GM12878 (cell line): Measurements from ENCODE around the gene DUOXA1. TPM values are rescaled to one million over a fixed set of nuclear protein-coding genes. Genes with fewer than 3 reads are reported as not detected.

ENCODE experiments used
- ATAC-seq: fragments of 200-7000 bp; cut with Tn5 transposase; 3 replicates; pipeline ENCODE4 v1.9.1; 2020; ENCODE audit warnings: mild to moderate bottlenecking, moderate library complexity
- BruUV-seq: library from RNA; stranded (reverse); fragments of 400-500 nt; replicated peaks from 2 replicates; lab custom pipeline; 2021; lab: Mats Ljungman, UMichigan
- CTCF ChIA-PET: fragments of 300-600 bp; sonication (Branson Sonifier 250); formaldehyde crosslinking; extraction: SDS; loops from one replicate; lab custom pipeline; 2021; ENCODE audit warnings: inconsistent platforms; lab: Yijun Ruan, JAX
- POLR2A ChIA-PET: fragments of 350-600 bp; formaldehyde crosslinking; extraction: SDS; loops from one replicate; lab custom pipeline; 2021; ENCODE audit warnings: inconsistent platforms; lab: Charles Lee
- RAD21 ChIA-PET: fragments of 300-600 bp; sonication (Branson Sonifier 250); formaldehyde crosslinking; loops from one replicate; lab custom pipeline; 2023; ENCODE audit warnings: antibody characterized with exemption; ENCODE audit not compliant: unreplicated experiment; lab: Charles Lee
- SMC1A ChIA-PET: fragments of 300-600 bp; sonication (Branson Sonifier 250); formaldehyde crosslinking; loops from one replicate; lab custom pipeline; 2023; ENCODE audit not compliant: unreplicated experiment, uncharacterized antibody; lab: Charles Lee
- DNase-seq: peaks from one replicate; pipeline ENCODE4 v3.0.0-alpha.2; 2011; ENCODE audit warnings: low read depth, low spot score
- FAIRE-seq: peaks from 3 replicates; lab custom pipeline; 2011; peaks lifted over from hg19 to GRCh38; lab: Jason Lieb, UNC
- H2AFZ ChIP-seq: 2 replicates; pipeline ENCODE4 v1.6.0; 2011; ENCODE audit warnings: low read depth, low read length, control low read depth; ENCODE audit not compliant: control insufficient read depth
- H3K27ac ChIP-seq: 2 replicates; pipeline ENCODE4 v1.5.1; 2011; ENCODE audit warnings: control low read depth; ENCODE audit not compliant: control insufficient read depth, insufficient read depth
- H3K27me3 ChIP-seq, 2 experiments: replicated peaks in 1 of 2; 2 replicates each; pipeline versions ENCODE4 v1.6.0 to v1.6.1; 2011; ENCODE audit warnings: low read length in 1 of 2; ENCODE audit not compliant: control insufficient read depth in 2 of 2, insufficient read depth in 2 of 2
- H3K36me3 ChIP-seq, 2 experiments: 2 replicates each; pipeline ENCODE4 v1.5.1; 2011; ENCODE audit warnings: low read length in 1 of 2; ENCODE audit not compliant: control insufficient read depth in 2 of 2, insufficient read depth in 2 of 2
- H3K4me1 ChIP-seq: 2 replicates; pipeline ENCODE4 v1.6.1; 2011; ENCODE audit warnings: mild to moderate bottlenecking, low read length, moderate library complexity, mixed read lengths; ENCODE audit not compliant: control insufficient read depth, insufficient read depth
- H3K4me2 ChIP-seq: 2 replicates; pipeline ENCODE4 v1.6.0; 2011; ENCODE audit warnings: control low read depth; ENCODE audit not compliant: control insufficient read depth, insufficient read depth
- H3K4me3 ChIP-seq: fragments of 200-600 bp; sonication (generic); 2 replicates; pipeline ENCODE4 v1.5.1; 2016
- H3K79me2 ChIP-seq: 2 replicates; pipeline ENCODE4 v1.6.0; 2011; ENCODE audit warnings: low read length; ENCODE audit not compliant: control insufficient read depth, insufficient read depth
- H3K9ac ChIP-seq: 2 replicates; pipeline ENCODE4 v1.8.0; 2011; ENCODE audit warnings: low read length, control low read depth, mixed read lengths; ENCODE audit not compliant: control insufficient read depth, insufficient read depth
- H3K9me3 ChIP-seq: replicated peaks from 3 replicates; pipeline ENCODE4 v1.5.1; 2011; ENCODE audit warnings: mild to moderate bottlenecking, low read length; ENCODE audit not compliant: control insufficient read depth, insufficient read depth
- H4K20me1 ChIP-seq: 2 replicates; pipeline ENCODE4 v1.6.0; 2011; ENCODE audit not compliant: control insufficient read depth, insufficient read depth
- CBX3 ChIP-seq: fragments of 200-600 bp; sonication (generic); IDR thresholded peaks from 2 replicates; pipeline ENCODE4 v1.6.1; 2016; ENCODE audit warnings: low read depth, borderline replicate concordance
- CREM ChIP-seq: IDR thresholded peaks from 2 replicates; pipeline ENCODE4 v1.6.1; 2014; ENCODE audit warnings: antibody characterized with exemption, low read depth
- JUND ChIP-seq: IDR thresholded peaks from 2 replicates; pipeline ENCODE4 v1.6.1; 2012; ENCODE audit warnings: low read depth, mild to moderate bottlenecking, low read length, improper control_type of control experiment, moderate library complexity
- POLR2A ChIP-seq: IDR thresholded peaks from 2 replicates; pipeline ENCODE4 v1.6.1; 2011; ENCODE audit warnings: low read depth, mild to moderate bottlenecking, low read length
- RELA ChIP-seq: fragments of 450-650 bp; IDR thresholded peaks from 2 replicates; pipeline ENCODE4 v1.8.0; 2014; ENCODE audit warnings: borderline replicate concordance; ENCODE audit not compliant: partially characterized antibody
- SIX5 ChIP-seq: IDR thresholded peaks from 2 replicates; pipeline ENCODE4 v1.6.1; 2011; ENCODE audit warnings: mild to moderate bottlenecking, low read depth, low read length, moderate library complexity; ENCODE audit not compliant: severe bottlenecking
- STAT1 ChIP-seq: fragments of 450-650 bp; conservative IDR thresholded peaks from 2 replicates; pipeline ENCODE4 v1.6.1; 2014; ENCODE audit warnings: antibody characterized with exemption, mild to moderate bottlenecking
- ZBTB4 ChIP-seq: fragments of 450-650 bp; formaldehyde crosslinking; IDR thresholded peaks from 2 replicates; pipeline ENCODE4 v1.4.0; 2022; ENCODE audit warnings: mild to moderate bottlenecking, moderate library complexity
- WGBS: methylation state at CpG from one replicate; pipeline ENCODE4 v1.1.6; 2016; ENCODE audit warnings: low lambda C conversion rate; ENCODE audit not compliant: insufficient replicate concordance, insufficient coverage; ENCODE audit errors: missing lambda C conversion rate; 5-methylcytosine and 5-hydroxymethylcytosine counted together
- in situ Hi-C: fragments of 300-500 bp; cut with MboI; formaldehyde crosslinking; loops from 9 replicates; pipeline ENCODE4 v1.14.3; 2018; ENCODE audit warnings: mixed read lengths
- intact Hi-C: fragments of 100-400 bp; cut with micrococcal nuclease; formaldehyde crosslinking; loops from one replicate; pipeline ENCODE4 v1.14.2; 2022; ENCODE audit not compliant: unreplicated experiment
- polyA plus RNA-seq, 11 experiments: library from polyadenylated mRNA; depleted of rRNA in 4 of 11; unstranded in 6 of 11; stranded (reverse) in 5 of 11; fragments of >200 nt; fragmentation: Nextera tagmentation in 4 of 11; fragmentation: Illumina TruSeq in 1 of 11; extraction: Ambion mirVana in 4 of 11; extraction: Trizol in 1 of 11; gene quantifications; 1 replicate in 1 of 11; 2 replicates in 10 of 11; pipeline versions ENCODE4 v1.2.1 to v1.2.3, GENCODE V29; 2011 to 2016; ENCODE audit warnings: inconsistent platforms in 2 of 11, missing spikeins in 2 of 11, low read depth in 1 of 11
- total RNA-seq, 4 experiments: library from RNA; depleted of rRNA in 3 of 4; stranded (reverse); fragments of >200 nt in 3 of 4; fragmentation: Illumina TruSeq in 1 of 4; extraction: Trizol in 1 of 4; gene quantifications; 2 replicates each; pipeline versions ENCODE4 v1.2.1 to v1.2.3, GENCODE V29; 2013 to 2021

DUOXA1 gene
- total and polyA plus RNA-seq, 10 of the 15 experiments (the other 5 are each of a cell fraction or from before 2014, with no cell fraction given) = 0.08 TPM; not detected in 9

- no peaks in the 10 kb centered on the region; the same call in 1 of the 2 replicates for H3K4me1 ChIP-seq
- no peaks in the 10 kb centered on the region for H3K36me3 ChIP-seq
- intact Hi-C loops (no loop called here), in situ Hi-C loops (loop anchor here (10.0 kb wide), 1 partner anchor 63 kb away; no protein-coding TSS in a partner anchor)
- H3K9ac ChIP-seq = no peak overlapping the region
- H3K4me2 ChIP-seq = no peak overlapping the region
- POLR2A ChIA-PET = no interaction called here
- CTCF ChIA-PET = no interaction called here
- H3K79me2 ChIP-seq = no peaks in the 10 kb centered on the region
- RAD21 ChIA-PET = no interaction called here
- no peak overlapping the region for H2AFZ ChIP-seq
- BruUV-seq = no TSS peak
- no peaks in the 10 kb centered on the region for H3K9me3 ChIP-seq
- SMC1A ChIA-PET = no interaction called here
- no peak for ATAC-seq
- no peak for DNase-seq
- H3K27ac ChIP-seq = no peak overlapping the region
- H3K27me3 ChIP-seq = peaks cover 24 to 37% of the 10 kb centered on the region in 2 experiments
- no peak overlapping the region for H3K4me3 ChIP-seq
- no peak for TF ChIP-seq RELA
- no peak for TF ChIP-seq CBX3
- no peak for TF ChIP-seq SIX5
- TF ChIP-seq ZBTB4 = no peak
- no peak for TF ChIP-seq POLR2A
- no peak for TF ChIP-seq JUND
- no peak for TF ChIP-seq STAT1
- no peak for TF ChIP-seq CREM
- no peak for FAIRE-seq
- H4K20me1 ChIP-seq = no peaks in the 10 kb centered on the region
- 13% methylated on average over 13 of the region's 13 CpGs for WGBS
These were observed 17.5 kb downstream of the DUOXA1 start for GRCh38 chr15:45112143-45112590.
